ENCODE results near the gene GYG2.
"Not testable (repeated sequence)": the region's sequence is repeated elsewhere in the genome, so short reads cannot be mapped to it uniquely, and the experiment has no call there.

GYG2 gene

DNA sequence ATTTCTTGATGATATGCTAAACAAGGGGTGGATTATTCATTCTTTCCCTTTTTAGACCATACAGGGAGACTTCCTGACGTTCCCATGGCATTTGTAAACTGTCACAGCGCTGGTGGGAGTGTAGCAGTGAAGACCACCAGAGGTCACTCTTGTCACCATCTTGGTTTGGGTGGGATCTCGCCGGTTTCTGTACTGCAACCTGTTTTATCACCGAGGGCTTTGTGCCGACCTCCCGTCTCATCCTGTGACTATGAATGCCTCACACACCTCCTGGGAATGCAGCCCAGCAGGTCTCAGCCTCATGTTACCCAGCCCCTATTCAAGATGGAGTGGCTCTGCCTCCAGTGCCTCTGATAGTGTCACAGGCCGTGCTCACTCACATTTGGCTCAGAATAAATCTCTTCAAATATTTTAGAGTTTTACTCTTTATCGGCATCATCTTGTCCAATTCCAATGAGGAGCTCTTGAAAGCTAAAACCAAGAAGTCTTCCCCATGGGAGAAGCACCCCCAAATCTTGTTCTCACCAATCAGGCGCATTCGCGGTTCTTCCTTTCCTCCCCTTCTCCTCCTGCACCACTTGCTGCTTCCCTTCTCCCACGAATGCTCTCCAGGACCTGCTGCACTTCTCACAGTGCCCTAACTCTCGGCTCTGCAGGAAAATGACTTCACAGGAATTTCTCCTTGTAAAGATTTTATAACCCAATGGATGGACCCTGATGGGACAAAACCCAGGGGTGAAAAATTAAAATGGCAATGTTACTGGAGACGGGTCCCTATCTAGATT is 61.2 kb downstream of the GYG2 start:
- TF ChIP-seq, protein P1, sequence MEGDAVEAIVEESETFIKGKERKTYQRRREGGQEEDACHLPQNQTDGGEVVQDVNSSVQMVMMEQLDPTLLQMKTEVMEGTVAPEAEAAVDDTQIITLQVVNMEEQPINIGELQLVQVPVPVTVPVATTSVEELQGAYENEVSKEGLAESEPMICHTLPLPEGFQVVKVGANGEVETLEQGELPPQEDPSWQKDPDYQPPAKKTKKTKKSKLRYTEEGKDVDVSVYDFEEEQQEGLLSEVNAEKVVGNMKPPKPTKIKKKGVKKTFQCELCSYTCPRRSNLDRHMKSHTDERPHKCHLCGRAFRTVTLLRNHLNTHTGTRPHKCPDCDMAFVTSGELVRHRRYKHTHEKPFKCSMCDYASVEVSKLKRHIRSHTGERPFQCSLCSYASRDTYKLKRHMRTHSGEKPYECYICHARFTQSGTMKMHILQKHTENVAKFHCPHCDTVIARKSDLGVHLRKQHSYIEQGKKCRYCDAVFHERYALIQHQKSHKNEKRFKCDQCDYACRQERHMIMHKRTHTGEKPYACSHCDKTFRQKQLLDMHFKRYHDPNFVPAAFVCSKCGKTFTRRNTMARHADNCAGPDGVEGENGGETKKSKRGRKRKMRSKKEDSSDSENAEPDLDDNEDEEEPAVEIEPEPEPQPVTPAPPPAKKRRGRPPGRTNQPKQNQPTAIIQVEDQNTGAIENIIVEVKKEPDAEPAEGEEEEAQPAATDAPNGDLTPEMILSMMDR (IDR thresholded peaks at IDR 0.05; ENCODE audit: extremely low read depth, insufficient read depth, missing control alignments) = peak; percentile 10
- DNase-seq (ENCODE audit: low spot score); in situ Hi-C loops (cut with MboI; ENCODE audit: low pct_unique_long_range_greater_than_20kb, low sequenced_read_pairs, unreplicated experiment): not testable (repeated sequence)

DNA sequence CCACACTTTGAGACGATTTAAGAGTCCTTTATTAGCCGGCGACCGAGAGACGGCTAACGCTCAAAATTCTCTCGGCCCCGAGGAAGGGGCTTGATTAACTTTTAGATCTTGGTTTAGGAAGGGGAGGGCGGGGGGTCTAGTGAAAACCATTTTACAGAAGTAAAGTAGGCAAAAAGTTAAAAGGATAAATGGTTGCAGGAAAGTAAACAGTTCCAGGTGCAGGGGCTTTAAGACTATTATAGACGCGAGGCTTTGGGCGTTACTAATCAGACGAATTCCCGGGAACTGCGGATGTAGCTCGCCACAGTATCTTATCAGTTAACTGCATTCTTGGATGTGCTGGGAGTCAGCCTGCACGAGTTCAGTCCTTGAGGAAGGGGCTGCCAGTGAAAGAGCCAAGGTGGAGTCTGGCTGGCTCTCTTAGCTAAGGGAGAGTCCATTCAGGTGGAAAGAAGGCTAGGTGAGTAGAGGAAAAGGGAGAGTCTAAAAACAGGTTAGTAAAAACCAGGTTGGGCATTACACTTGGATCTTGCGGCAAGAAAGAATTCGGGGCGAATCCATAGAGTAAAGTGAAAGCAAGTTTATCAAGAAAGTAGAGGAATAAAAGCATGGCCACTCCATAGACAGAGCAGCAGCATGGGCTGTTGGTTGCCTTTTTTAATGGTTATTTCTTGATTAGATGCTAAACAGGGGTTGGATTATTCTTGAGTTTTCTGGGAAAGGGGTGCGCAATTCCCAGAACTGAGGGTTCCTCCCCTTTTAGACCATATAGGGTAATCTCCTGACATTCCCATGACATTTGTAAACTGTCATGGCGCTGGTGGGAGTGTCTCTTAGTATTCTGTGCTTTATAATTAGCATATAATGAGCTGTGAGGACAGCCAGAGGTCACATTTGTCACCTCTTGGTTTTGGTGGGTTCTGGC is 62.1 kb downstream of the GYG2 start:
- DNase-seq (ENCODE audit: low spot score); in situ Hi-C loops (cut with MboI; ENCODE audit: low pct_unique_long_range_greater_than_20kb, low sequenced_read_pairs, unreplicated experiment): not testable (repeated sequence)

DNA sequence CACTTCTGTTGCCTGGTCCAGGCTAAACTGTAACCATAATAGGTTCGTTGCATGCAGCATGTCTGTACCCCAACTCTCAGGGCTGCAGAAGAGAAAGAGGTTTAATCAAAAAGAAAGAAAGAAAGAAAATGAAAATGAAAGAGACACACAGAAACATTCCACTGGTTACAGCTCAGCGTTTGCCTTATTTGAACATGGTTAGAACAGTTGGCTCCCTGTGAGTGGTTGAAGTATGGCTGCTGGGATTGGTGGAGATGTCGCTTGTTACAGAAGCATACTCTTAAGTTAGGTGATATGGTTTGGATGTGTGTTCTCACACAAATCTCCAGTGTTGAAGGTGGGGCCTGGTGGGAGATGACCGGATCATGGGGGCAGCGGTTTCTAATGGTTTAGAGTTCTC is 64.1 kb downstream of the GYG2 start:
- TF ChIP-seq, protein P1 (IDR thresholded peaks at IDR 0.05; ENCODE audit: extremely low read depth, insufficient read depth, missing control alignments) = no peak
- in situ Hi-C loops (cut with MboI; ENCODE audit: low pct_unique_long_range_greater_than_20kb, low sequenced_read_pairs, unreplicated experiment) = no loop called here
- no peak for DNase-seq (ENCODE audit: low spot score)

DNA sequence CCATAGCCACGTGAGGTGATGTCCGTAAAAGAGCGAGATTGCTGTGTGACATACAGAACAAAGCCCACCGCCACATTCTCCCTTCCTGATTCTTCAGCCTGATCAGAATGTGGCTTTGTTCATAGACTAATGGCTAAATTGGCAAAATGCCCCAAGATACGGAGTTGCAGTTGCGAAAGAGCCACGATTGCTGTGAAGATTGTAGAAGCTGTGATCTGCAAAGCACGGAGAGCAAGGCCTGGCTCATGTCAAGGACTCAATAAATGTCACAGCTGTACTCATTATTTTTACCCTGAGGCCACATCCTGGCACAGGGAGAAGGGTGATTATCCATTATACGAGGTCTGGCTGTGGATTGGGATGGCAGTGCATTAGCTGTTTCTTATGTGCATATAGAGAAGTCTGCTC is 66.2 kb downstream of the GYG2 start:
- DNase-seq (ENCODE audit: low spot score) = no peak
- in situ Hi-C loops (cut with MboI; ENCODE audit: low pct_unique_long_range_greater_than_20kb, low sequenced_read_pairs, unreplicated experiment) = no loop called here
- TF ChIP-seq, protein P1 (IDR thresholded peaks at IDR 0.05; ENCODE audit: extremely low read depth, insufficient read depth, missing control alignments) = no peak

DNA sequence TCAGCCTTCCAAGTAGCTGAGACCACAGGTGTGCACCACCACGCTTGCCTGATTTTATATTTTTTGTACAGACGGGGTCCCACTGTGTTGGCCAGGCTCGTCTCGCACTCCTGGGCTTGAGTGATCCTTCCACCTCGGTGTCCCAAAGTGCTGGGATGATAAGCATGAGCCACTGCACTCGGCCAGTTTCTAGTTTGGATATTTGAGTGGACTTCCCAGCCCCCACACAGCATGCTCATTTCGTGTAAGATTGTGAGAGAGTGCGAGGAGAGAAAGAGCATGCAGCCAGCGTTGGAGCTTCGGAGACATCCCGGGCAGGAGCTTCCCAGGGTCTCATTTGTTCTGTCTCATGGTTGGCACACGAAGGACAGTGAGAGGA is 68.6 kb downstream of the GYG2 start:
- no peak for DNase-seq (ENCODE audit: low spot score)
- in situ Hi-C loops (cut with MboI; ENCODE audit: low pct_unique_long_range_greater_than_20kb, low sequenced_read_pairs, unreplicated experiment) = no loop called here
- TF ChIP-seq, protein P1 (IDR thresholded peaks at IDR 0.05; ENCODE audit: extremely low read depth, insufficient read depth, missing control alignments) = no peak

DNA sequence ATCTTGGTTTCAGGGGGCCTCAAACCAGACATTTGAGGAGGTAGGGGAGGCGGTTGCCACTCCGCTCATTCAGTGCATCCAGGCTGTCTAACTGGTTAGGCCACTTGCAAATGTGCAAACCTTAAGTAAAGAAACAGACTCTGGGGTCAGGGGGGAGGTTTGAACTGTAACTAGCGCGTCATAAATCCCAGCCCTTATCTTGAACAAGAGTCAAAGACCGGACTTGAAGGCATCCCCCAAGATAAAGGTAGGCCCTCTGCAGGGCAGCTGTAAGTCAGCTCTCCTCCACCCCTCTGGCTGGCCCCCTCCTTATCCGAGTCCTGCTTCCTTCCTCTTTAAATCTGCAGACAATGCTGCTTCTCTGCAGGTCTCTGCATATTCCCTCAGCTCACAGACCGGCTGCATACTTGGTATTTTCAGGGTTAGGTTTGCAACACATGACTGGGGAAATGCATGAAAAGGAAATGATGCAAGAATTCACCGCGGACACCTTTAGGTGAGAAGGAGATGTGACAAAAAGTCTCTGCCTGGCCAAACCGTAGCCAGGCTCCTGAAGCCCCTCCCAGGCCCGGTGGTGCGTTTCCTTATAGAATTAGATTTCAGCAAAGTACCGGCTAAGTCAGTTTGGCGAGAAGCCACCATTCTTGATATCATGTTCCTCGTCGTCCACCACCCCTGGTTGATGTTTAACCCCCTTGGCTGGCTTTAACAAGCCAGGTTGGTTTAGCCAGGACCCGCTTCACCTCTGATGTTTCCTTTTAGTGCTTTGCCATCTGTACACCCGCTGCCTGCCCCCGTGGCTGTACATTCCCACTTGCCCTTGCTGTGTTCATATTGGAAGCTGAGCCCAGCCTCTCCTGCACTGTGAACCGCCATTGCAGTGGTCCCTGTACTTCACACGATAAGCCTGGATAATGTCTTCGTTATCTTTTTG is 69.2 kb downstream of the GYG2 start:
- not testable (repeated sequence) for DNase-seq (ENCODE audit: low spot score)

DNA sequence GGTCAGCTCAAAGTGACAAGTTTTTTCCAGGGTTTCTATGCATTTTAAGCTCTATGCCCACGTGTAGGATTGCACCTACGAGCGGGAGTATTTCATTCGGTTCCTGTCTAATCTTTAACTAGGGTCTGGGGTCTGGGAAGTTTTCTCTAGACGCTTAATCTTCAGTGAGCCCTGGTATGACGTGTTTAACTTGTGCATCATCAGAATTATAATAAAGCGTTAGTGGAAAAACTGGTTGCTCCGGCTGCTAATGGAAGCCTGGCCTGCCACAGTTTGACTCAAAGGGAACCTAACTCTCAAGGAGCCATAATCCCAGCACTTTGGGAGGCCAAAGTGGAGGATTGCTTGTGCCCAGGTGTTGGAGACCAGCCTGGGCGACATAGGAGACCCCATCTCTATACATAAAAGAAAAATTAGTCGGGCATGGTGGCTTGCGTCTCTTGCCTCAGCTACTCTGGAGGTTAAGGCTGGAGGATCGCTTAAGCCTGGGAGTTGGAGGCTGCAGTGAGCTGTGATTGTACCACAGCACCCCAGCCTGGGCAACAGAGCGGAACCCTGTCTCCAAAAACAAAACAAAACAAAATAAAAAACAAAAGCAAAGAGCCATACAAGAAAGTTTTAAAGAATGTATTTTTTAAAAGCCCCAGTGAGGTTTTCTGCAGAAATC is 70.2 kb downstream of the GYG2 start:
- no peak for DNase-seq (ENCODE audit: low spot score)
- in situ Hi-C loops (cut with MboI; ENCODE audit: low pct_unique_long_range_greater_than_20kb, low sequenced_read_pairs, unreplicated experiment) = no loop called here
- TF ChIP-seq, protein P1 (IDR thresholded peaks at IDR 0.05; ENCODE audit: extremely low read depth, insufficient read depth, missing control alignments) = no peak

More for the DNA sequence above, 69.2 kb downstream of the GYG2 start:
- in situ Hi-C loops (cut with MboI; ENCODE audit: low pct_unique_long_range_greater_than_20kb, low sequenced_read_pairs, unreplicated experiment) = not testable (repeated sequence)
